ENCODE measurements around the gene FAAH.

DNA sequence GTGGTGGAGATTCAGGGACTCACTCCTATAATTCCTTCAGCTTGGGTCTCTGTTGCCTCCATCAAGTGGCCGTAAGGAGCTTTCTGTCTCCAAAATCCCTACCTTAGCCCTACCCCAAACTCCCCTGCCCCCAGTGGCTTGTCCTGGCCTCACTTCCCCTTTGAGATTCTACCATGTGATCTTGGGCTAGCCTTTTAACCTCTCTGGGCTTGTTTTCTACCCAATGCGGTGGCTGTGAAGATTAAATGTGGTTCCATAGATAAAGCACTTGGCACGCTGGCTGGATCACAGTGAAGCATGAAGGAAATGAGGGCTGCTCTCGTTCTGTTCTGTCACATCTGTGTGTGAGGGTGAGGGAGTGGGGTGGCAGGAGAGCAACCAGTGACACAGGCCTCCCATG, 43.6 kb downstream of the FAAH start:
- TF ChIP-seq POLR2A (IDR thresholded peaks at IDR 0.05), result no peak
- TF ChIP-seq, protein P1, sequence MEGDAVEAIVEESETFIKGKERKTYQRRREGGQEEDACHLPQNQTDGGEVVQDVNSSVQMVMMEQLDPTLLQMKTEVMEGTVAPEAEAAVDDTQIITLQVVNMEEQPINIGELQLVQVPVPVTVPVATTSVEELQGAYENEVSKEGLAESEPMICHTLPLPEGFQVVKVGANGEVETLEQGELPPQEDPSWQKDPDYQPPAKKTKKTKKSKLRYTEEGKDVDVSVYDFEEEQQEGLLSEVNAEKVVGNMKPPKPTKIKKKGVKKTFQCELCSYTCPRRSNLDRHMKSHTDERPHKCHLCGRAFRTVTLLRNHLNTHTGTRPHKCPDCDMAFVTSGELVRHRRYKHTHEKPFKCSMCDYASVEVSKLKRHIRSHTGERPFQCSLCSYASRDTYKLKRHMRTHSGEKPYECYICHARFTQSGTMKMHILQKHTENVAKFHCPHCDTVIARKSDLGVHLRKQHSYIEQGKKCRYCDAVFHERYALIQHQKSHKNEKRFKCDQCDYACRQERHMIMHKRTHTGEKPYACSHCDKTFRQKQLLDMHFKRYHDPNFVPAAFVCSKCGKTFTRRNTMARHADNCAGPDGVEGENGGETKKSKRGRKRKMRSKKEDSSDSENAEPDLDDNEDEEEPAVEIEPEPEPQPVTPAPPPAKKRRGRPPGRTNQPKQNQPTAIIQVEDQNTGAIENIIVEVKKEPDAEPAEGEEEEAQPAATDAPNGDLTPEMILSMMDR (IDR thresholded peaks at IDR 0.05), result no peak

Measured in breast epithelium (tissue), 3 donors.